Activated gamma-delta T cell treated with Interleukin-2 at 50 U/mL for 16 hours (primary cell): ENCODE results near the gene MTHFD2L.
A peak's percentile ranks its signal among the peaks of the same experiment; 100 is the strongest.
"Not testable (repeated sequence)": the region's sequence is repeated elsewhere in the genome, so short reads cannot be mapped to it uniquely, and the experiment has no call there.

Source experiments
- DNase-seq: peaks from one replicate; pipeline ENCODE4 v3.0.0-alpha.2; 2020

The MTHFD2L gene

GRCh38 chr4:74190919-74191397 lies 33.0 kb downstream of the MTHFD2L start:
- DNase-seq, result no peak

GRCh38 chr4:74197080-74197479 lies 39.2 kb downstream of the MTHFD2L start:
- no peak for DNase-seq

GRCh38 chr4:74202062-74202586 lies 44.2 kb downstream of the MTHFD2L start:
- no peak for DNase-seq

- no peak for DNase-seq
Observed at GRCh38 chr4:74203467-74203866, 45.5 kb downstream of the MTHFD2L start.

GRCh38 chr4:74205046-74205445 lies 47.1 kb downstream of the MTHFD2L start:
- DNase-seq, result no peak

GRCh38 chr4:74205559-74205958 lies 47.6 kb downstream of the MTHFD2L start:
- no peak for DNase-seq

GRCh38 chr4:74206088-74206825 lies 48.3 kb downstream of the MTHFD2L start:
- no peak for DNase-seq

GRCh38 chr4:74214457-74215159 lies 56.7 kb downstream of the MTHFD2L start:
- not testable (repeated sequence) for DNase-seq

GRCh38 chr4:74215236-74215635 lies 57.3 kb downstream of the MTHFD2L start:
- not testable (repeated sequence) for DNase-seq

- no peak for DNase-seq
Observed at GRCh38 chr4:74217365-74217764, 59.4 kb downstream of the MTHFD2L start.

GRCh38 chr4:74218201-74218600 lies 60.3 kb downstream of the MTHFD2L start:
- no peak for DNase-seq

- DNase-seq, result no peak
Observed at GRCh38 chr4:74219240-74219639, 61.3 kb downstream of the MTHFD2L start.

GRCh38 chr4:74223098-74223497 lies 65.2 kb downstream of the MTHFD2L start:
- no peak for DNase-seq

- DNase-seq, result no peak
Observed at GRCh38 chr4:74223801-74224200, 65.9 kb downstream of the MTHFD2L start.

GRCh38 chr4:74228691-74229640 lies 71.0 kb downstream of the MTHFD2L start:
- peak; percentile 59 for DNase-seq

GRCh38 chr4:74230902-74231499 lies 73.1 kb downstream of the MTHFD2L start:
- no peak for DNase-seq

GRCh38 chr4:74235135-74235534 lies 77.2 kb downstream of the MTHFD2L start:
- DNase-seq, result no peak

- DNase-seq, result no peak
Observed at GRCh38 chr4:74237425-74237966, 79.6 kb downstream of the MTHFD2L start.

- DNase-seq, result no peak
Observed at GRCh38 chr4:74244049-74244448, 86.1 kb downstream of the MTHFD2L start.

GRCh38 chr4:74252933-74253332 lies 95.0 kb downstream of the MTHFD2L start:
- no peak for DNase-seq

- DNase-seq, result no peak
Observed at GRCh38 chr4:74254386-74254785, 96.5 kb downstream of the MTHFD2L start.

- DNase-seq, result no peak
Observed at GRCh38 chr4:74255096-74255495, 97.2 kb downstream of the MTHFD2L start.
